HCT116 (cell line): Measurements from ENCODE around the gene MGAM2. TPM values are rescaled to one million over a fixed set of nuclear protein-coding genes. Genes with fewer than 3 reads are reported as not detected.
A peak's percentile ranks its signal among the peaks of the same experiment; 100 is the strongest.

Experiments
- ATAC-seq: fragments of 200-7000 bp; cut with Tn5 transposase; 2 replicates; pipeline ENCODE4 v1.9.1; 2020; ENCODE audit warnings: mild to moderate bottlenecking, moderate library complexity
- BruUV-seq: library from RNA; stranded (reverse); fragments of 400-500 nt; replicated peaks from 2 replicates; lab custom pipeline; 2021; lab: Mats Ljungman, UMichigan
- CTCF ChIA-PET: fragments of 300-600 bp; sonication (Branson Sonifier 250); formaldehyde crosslinking; loops from one replicate; lab custom pipeline; 2021; ENCODE audit warnings: antibody characterized with exemption; lab: Charles Lee
- POLR2A ChIA-PET: fragments of 300-600, 350-600 bp; sonication (Branson Sonifier 250); formaldehyde crosslinking; loops from one replicate; lab custom pipeline; 2021; ENCODE audit warnings: antibody characterized with exemption; lab: Charles Lee
- RAD21 ChIA-PET, 2 experiments: fragments of 300-600 bp; sonication (Branson Sonifier 250); formaldehyde crosslinking; loops; one replicate each; lab custom pipeline; 2023; ENCODE audit warnings: low total read pairs in 2 of 2; ENCODE audit not compliant: uncharacterized antibody in 2 of 2, unreplicated experiment in 2 of 2, low non-redundant PET in 1 of 2; lab: Charles Lee
- DNase-seq: peaks from one replicate; pipeline ENCODE4 v3.0.0-alpha.2; 2010; ENCODE audit warnings: low read depth, low spot score
- H2AFZ ChIP-seq: fragments of 200-600 bp; shearing (Covaris generic), sonication (generic); 2 replicates; pipeline ENCODE4 v1.6.1; 2017; ENCODE audit warnings: low read depth, mixed run types, mixed read lengths, antibody characterized with exemption, low read length; ENCODE audit not compliant: poor library complexity, severe bottlenecking
- H3K27ac ChIP-seq: 2 replicates; pipeline ENCODE4 v1.5.1; 2012; ENCODE audit warnings: low read depth, low read length
- H3K27me3 ChIP-seq: fragments of 200-600 bp; sonication (generic); 2 replicates; pipeline ENCODE4 v1.6.1; 2016; ENCODE audit warnings: mixed run types, low read length, mixed read lengths; ENCODE audit not compliant: insufficient read depth
- H3K36me3 ChIP-seq, 2 experiments: fragments of 200-500 bp in 1 of 2; fragments of 200-600 bp in 1 of 2; sonication (Bioruptor generic) in 1 of 2; sonication (generic) in 1 of 2; 2 replicates each; pipeline versions ENCODE4 v1.5.1 to v1.6.1; 2014 to 2016; ENCODE audit warnings: low read length in 2 of 2, inconsistent platforms in 1 of 2, mixed read lengths in 1 of 2, mixed run types in 1 of 2; ENCODE audit not compliant: insufficient read depth in 2 of 2, control insufficient read depth in 1 of 2
- H3K4me1 ChIP-seq, 2 experiments: fragments of 200-600 bp in 1 of 2; sonication (generic) in 1 of 2; 2 replicates each; pipeline versions ENCODE4 v1.5.1 to v1.6.1; 2012 to 2017; ENCODE audit warnings: low read length in 2 of 2, inconsistent platforms in 1 of 2, mild to moderate bottlenecking in 1 of 2, mixed read lengths in 1 of 2, mixed run types in 1 of 2, moderate library complexity in 1 of 2; ENCODE audit not compliant: insufficient read depth in 2 of 2, control insufficient read depth in 1 of 2
- H3K4me2 ChIP-seq: fragments of 200-600 bp; sonication (generic); 2 replicates; pipeline ENCODE4 v1.6.1; 2017; ENCODE audit warnings: mixed run types, low read length, mixed read lengths
- H3K4me3 ChIP-seq, 2 experiments: fragments of 200-600 bp in 1 of 2; sonication (generic) in 1 of 2; replicated peaks in 1 of 2; 2 replicates each; pipeline ENCODE4 v1.5.1; 2011 to 2016; ENCODE audit warnings: low read length in 2 of 2, control low read depth in 1 of 2, low read depth in 1 of 2, mild to moderate bottlenecking in 1 of 2, mixed read lengths in 1 of 2, mixed run types in 1 of 2
- H3K79me2 ChIP-seq: fragments of 200-600 bp; sonication (generic); 2 replicates; pipeline ENCODE4 v1.6.1; 2017; ENCODE audit warnings: mild to moderate bottlenecking, mixed run types, low read length, moderate library complexity, mixed read lengths; ENCODE audit not compliant: insufficient read depth
- H3K9ac ChIP-seq: fragments of 200-600 bp; sonication (generic); 2 replicates; pipeline ENCODE4 v1.6.1; 2016; ENCODE audit warnings: low read length, mixed read lengths
- H3K9me2 ChIP-seq: fragments of 200-600 bp; sonication (generic), shearing (Covaris generic); 2 replicates; pipeline ENCODE4 v1.6.1; 2017; ENCODE audit warnings: mixed run types, mild to moderate bottlenecking, moderate library complexity; ENCODE audit not compliant: insufficient read depth
- H3K9me3 ChIP-seq, 2 experiments: fragments of 200-500 bp in 1 of 2; fragments of 200-600 bp in 1 of 2; sonication (Bioruptor generic) in 1 of 2; sonication (generic) in 1 of 2; 2 replicates each; pipeline ENCODE4 v1.6.1; 2014 to 2017; ENCODE audit warnings: low read length in 2 of 2, mixed read lengths in 2 of 2, inconsistent platforms in 1 of 2, low read depth in 1 of 2, mild to moderate bottlenecking in 1 of 2, mixed run types in 1 of 2, moderate library complexity in 1 of 2; ENCODE audit not compliant: control insufficient read depth in 1 of 2, insufficient read depth in 1 of 2
- H4K20me1 ChIP-seq: fragments of 200-600 bp; sonication (generic), shearing (Covaris generic); 2 replicates; pipeline ENCODE4 v1.6.1; 2017; ENCODE audit warnings: mixed run types, mild to moderate bottlenecking, moderate library complexity; ENCODE audit not compliant: insufficient read depth
- ATF3 ChIP-seq: IDR thresholded peaks from 2 replicates; pipeline ENCODE4 v1.6.1; 2012
- CBX3 ChIP-seq: IDR thresholded peaks from 2 replicates; pipeline ENCODE4 v1.6.1; 2012; ENCODE audit warnings: low read depth
- CEBPB ChIP-seq: IDR thresholded peaks from 2 replicates; pipeline ENCODE4 v1.6.1; 2012; ENCODE audit warnings: low read depth
- CTCF ChIP-seq, 3 experiments: fragments of 200-600 bp in 1 of 3; sonication (generic) in 1 of 3; IDR thresholded peaks in 2 of 3; conservative IDR thresholded peaks in 1 of 3; 2 replicates each; pipeline ENCODE4 v1.5.1; 2012 to 2017; ENCODE audit warnings: low read depth in 2 of 3, low read length in 2 of 3, antibody characterized with exemption in 1 of 3, borderline replicate concordance in 1 of 3, control low read depth in 1 of 3, mild to moderate bottlenecking in 1 of 3, mixed read lengths in 1 of 3, mixed run types in 1 of 3, moderate library complexity in 1 of 3; ENCODE audit not compliant: insufficient read depth in 1 of 3
- EGR1 ChIP-seq: IDR thresholded peaks from 2 replicates; pipeline ENCODE4 v1.6.1; 2012; ENCODE audit warnings: low read depth
- MAX ChIP-seq: IDR thresholded peaks from 2 replicates; pipeline ENCODE4 v1.6.1; 2012
- RAD21 ChIP-seq: IDR thresholded peaks from 2 replicates; pipeline ENCODE4 v1.6.1; 2012; ENCODE audit warnings: low read depth, mild to moderate bottlenecking
- SP1 ChIP-seq: IDR thresholded peaks from 2 replicates; pipeline ENCODE4 v1.6.1; 2012; ENCODE audit warnings: low read depth
- ZBTB33 ChIP-seq: IDR thresholded peaks from 2 replicates; pipeline ENCODE4 v1.6.1; 2011; ENCODE audit warnings: mild to moderate bottlenecking, low read length, moderate library complexity; ENCODE audit not compliant: insufficient replicate concordance; ENCODE audit errors: extremely low read depth
- intact Hi-C: fragments of 100-400 bp; cut with micrococcal nuclease; formaldehyde crosslinking; loops from 2 replicates; pipeline ENCODE4 v1.10.0; 2022
- total RNA-seq: library from RNA; stranded (reverse); gene quantifications from one replicate; pipeline ENCODE4 v1.2.1, GENCODE V29; 2021; ENCODE audit not compliant: unreplicated experiment

The MGAM2 gene
- total RNA-seq, 1 experiment from 2014 or later: 0.05 TPM

GRCh38 chr7:142104550-142105527 lies 6.7 kb upstream of the MGAM2 start:
- no TSS peak for BruUV-seq
- POLR2A ChIA-PET: no interaction called here
- peak overlapping the region in 1 of 2 experiments; percentile 14; a peak in 1 of 4 replicates for H3K4me3 ChIP-seq

GRCh38 chr7:142108728-142109505 lies 2.6 kb upstream of the MGAM2 start:
- Histone ChIP-seq H3K9me2 (no peaks in the 10 kb centered on the region), H4K20me1 (no peaks in the 10 kb centered on the region), H3K27me3 (peaks cover 4% of the 10 kb centered on the region; the same call in 1 of the 2 replicates), H3K36me3 (no peaks in the 10 kb centered on the region), H3K4me2 (no peak overlapping the region), H3K79me2 (no peaks in the 10 kb centered on the region), H3K27ac (no peak overlapping the region), H3K9ac (no peak overlapping the region), H3K4me1 (peaks cover 3 to 8% of the 10 kb centered on the region in 2 experiments; a peak in 3 of 4 replicates), H2AFZ (no peak overlapping the region), H3K4me3 (no peak overlapping the region), H3K9me3 (no peaks in the 10 kb centered on the region)
- no TSS peak for BruUV-seq
- intact Hi-C loops: no loop called here
- DNase-seq (no peak), ATAC-seq (no peak)
- RAD21 ChIA-PET: no interaction called here
- CTCF ChIA-PET: no interaction called here
- POLR2A ChIA-PET: no interaction called here
- TF ChIP-seq RAD21 (no peak), MAX (no peak), ATF3 (no peak), CTCF (IDR thresholded peaks at IDR 0.05 in 2 of 3, conservative IDR thresholded peaks at IDR 0.05 in 1 of 3; ENCODE audit: borderline replicate concordance in 1 of 3, insufficient read depth in 1 of 3, low read depth in 2 of 3, low read length in 2 of 3) (no peak), CEBPB (no peak), CBX3 (no peak), EGR1 (no peak), ZBTB33 (no peak)

More at GRCh38 chr7:142104550-142105527, 6.7 kb upstream of the MGAM2 start:
- peak; percentile 66 for ATAC-seq
- H3K9me2 ChIP-seq: no peaks in the 10 kb centered on the region
- TF ChIP-seq MAX (0 out of 2 replicates have a peak, but pooled peaks have one; percentile 17), CEBPB (peak; percentile 43; the same call in 1 of the 2 replicates), SP1 (peak; percentile 40; the same call in 1 of the 2 replicates), CBX3 (no peak)
- no peaks in the 10 kb centered on the region for H3K9me3 ChIP-seq
- DNase-seq: peak; percentile 27
- ChIA-PET CTCF (no interaction called here), RAD21 (no interaction called here)
- no peak overlapping the region for H3K9ac ChIP-seq
- intact Hi-C loops: no loop called here
- H3K27me3 ChIP-seq: no peaks in the 10 kb centered on the region
- no peak overlapping the region for H3K27ac ChIP-seq
- H3K36me3 ChIP-seq: no peaks in the 10 kb centered on the region
- H3K4me2 ChIP-seq: peak overlapping the region; percentile 59
- H3K4me1 ChIP-seq: peaks cover 3 to 8% of the 10 kb centered on the region in 2 experiments; a peak in 3 of 4 replicates
- no peaks in the 10 kb centered on the region for H3K79me2 ChIP-seq
- no peak overlapping the region for H2AFZ ChIP-seq
- H4K20me1 ChIP-seq: no peaks in the 10 kb centered on the region
